Stomach (tissue), 4 donors: ENCODE measurements around the gene DTNBP1.

Experiments used
- CTCF ChIP-seq, 7 experiments: fragments of 450-650 bp in 4 of 7; fragments of 200-600 bp in 3 of 7; sonication (generic) in 3 of 7; IDR thresholded peaks; one replicate each; pipeline ENCODE4 v1.5.1; 2016 to 2019; ENCODE audit warnings: antibody characterized with exemption in 7 of 7, control low read depth in 2 of 7, mild to moderate bottlenecking in 1 of 7
- POLR2AphosphoS5 ChIP-seq, 3 donors: sonication (generic); formaldehyde crosslinking; IDR thresholded peaks; one replicate each; pipeline ENCODE4 v1.6.1; 2016; ENCODE audit warnings: antibody characterized with exemption in 3 of 3

DNA sequence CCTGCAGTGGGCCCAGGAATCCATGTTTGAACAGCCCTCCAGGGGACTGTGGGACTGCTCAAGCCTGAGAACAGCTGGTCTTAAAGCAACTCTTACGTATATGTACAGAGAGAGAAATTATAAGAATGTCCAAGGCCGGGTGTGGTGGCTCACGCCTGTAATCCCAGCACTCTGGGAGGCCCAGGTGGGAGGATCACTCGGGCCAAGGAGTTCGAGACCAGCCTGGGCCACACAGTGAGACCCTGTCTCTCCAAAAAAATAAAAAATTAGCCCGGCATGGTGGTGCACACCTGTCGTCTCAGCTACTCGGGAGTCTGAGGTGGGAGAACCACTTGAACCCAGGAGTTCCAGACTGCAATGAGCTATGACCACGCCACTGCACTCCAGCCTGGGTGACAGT, 134.0 kb downstream of the DTNBP1 start:
- TF ChIP-seq CTCF (IDR thresholded peaks at IDR 0.05) = no peak
- TF ChIP-seq POLR2AphosphoS5 (IDR thresholded peaks at IDR 0.05) = no peak
